ENCODE measurements around the gene CCRL2. TPM values are rescaled to one million over a fixed set of nuclear protein-coding genes. Genes with fewer than 3 reads are reported as not detected.

CCRL2 gene
- total and polyA plus RNA-seq, 2 of the 8 experiments (the other 6 are each of a cell fraction or from before 2014, with no cell fraction given) = not detected

DNA sequence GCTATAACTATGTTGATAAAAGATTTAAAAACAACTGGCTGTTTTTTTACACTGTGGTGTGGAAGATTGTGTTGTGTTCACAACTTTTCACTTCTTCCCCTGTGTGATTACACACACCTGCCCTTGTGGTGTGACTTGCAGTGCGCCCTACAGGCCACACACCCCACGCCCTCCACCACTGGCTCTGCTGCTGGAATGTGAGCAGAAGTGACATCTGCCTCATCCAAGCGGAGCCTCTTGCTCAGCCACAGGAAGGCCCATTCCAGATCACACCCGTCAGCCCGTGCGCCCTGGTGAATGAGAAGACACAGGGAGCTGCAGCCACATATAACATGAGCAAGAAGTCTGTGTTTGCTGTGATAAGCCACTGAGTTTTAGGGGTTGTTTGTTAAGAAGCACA is 46.2 kb upstream of the CCRL2 start:
- Histone ChIP-seq H3K79me1 (ENCODE audit: low read depth, low read length) (no peaks in the 10 kb centered on the region), H2BK20ac (ENCODE audit: low read length) (no peak overlapping the region), H3K23ac (ENCODE audit: insufficient read length) (no peak overlapping the region), H3K14ac (ENCODE audit: insufficient read length) (no peak overlapping the region), H3K27ac (ENCODE audit: low read depth, low read length) (no peak overlapping the region), H2BK15ac (ENCODE audit: low read length) (no peak overlapping the region), H3K79me2 (ENCODE audit: control insufficient read depth in 1 of 2, insufficient read depth in 2 of 2, low read length in 2 of 2) (no peaks in the 10 kb centered on the region), H3K23me2 (ENCODE audit: low read depth, low read length) (no peaks in the 10 kb centered on the region), H3K4ac (replicated peaks; ENCODE audit: insufficient read length, low read depth, low read length) (no peak overlapping the region), H3K9me3 (ENCODE audit: insufficient read depth in 2 of 2, low read depth in 1 of 2, low read length in 1 of 2) (no peaks in the 10 kb centered on the region), H4K91ac (replicated peaks; ENCODE audit: insufficient read length, low read length) (no peak overlapping the region), H3K9ac (replicated peaks in 1 of 4; ENCODE audit: extremely low read depth in 1 of 4, low read depth in 3 of 4, low read length in 3 of 4) (no peak overlapping the region), H3K4me2 (ENCODE audit: insufficient read depth in 1 of 2, low read depth in 2 of 2, low read length in 2 of 2) (no peak overlapping the region), H4K20me1 (replicated peaks in 1 of 2; ENCODE audit: control insufficient read depth in 1 of 2, insufficient read depth in 2 of 2, low read length in 2 of 2) (no peaks in the 10 kb centered on the region), H2BK120ac (replicated peaks; ENCODE audit: low read depth, low read length) (no peak overlapping the region), H3K36me3 (ENCODE audit: control insufficient read depth in 2 of 4, insufficient read depth in 4 of 4, low read length in 3 of 4) (no peaks in the 10 kb centered on the region), H2AK5ac (ENCODE audit: low read depth, low read length) (no peak overlapping the region), H4K8ac (ENCODE audit: extremely low read depth, insufficient read depth, low read length) (no peak overlapping the region), H4K5ac (ENCODE audit: insufficient read length, low read depth, low read length) (no peak overlapping the region), H3K4me1 (replicated peaks in 1 of 4; ENCODE audit: control insufficient read depth in 3 of 4, insufficient read depth in 4 of 4, low read length in 3 of 4) (no peaks in the 10 kb centered on the region), H2AFZ (ENCODE audit: low read length) (no peak overlapping the region), H3K27me3 (replicated peaks in 1 of 4; ENCODE audit: control insufficient read depth in 3 of 4, extremely low read depth in 1 of 4, insufficient read depth in 3 of 4, low read length in 3 of 4) (no peaks in the 10 kb centered on the region), H3K4me3 (ENCODE audit: extremely low read depth in 1 of 4, insufficient read depth in 2 of 4, low read depth in 3 of 4, low read length in 4 of 4) (no peak overlapping the region), H3K18ac (ENCODE audit: extremely low read depth, low read length) (no peak overlapping the region), H2BK12ac (ENCODE audit: low read depth, low read length) (no peak overlapping the region), H3K56ac (replicated peaks; ENCODE audit: insufficient read length, low read depth, low read length) (no peak overlapping the region), H2BK5ac (ENCODE audit: low read depth, low read length) (no peak overlapping the region)
- ChIA-PET CTCF (ENCODE audit: partially characterized antibody) (interaction anchor here (0.8 to 2.9 kb wide), 3 partner anchors 9 to 145 kb away, joined by 3 to 23 read pairs (median 11); partner anchors contain the start of gene CCR5), POLR2A (ENCODE audit: partially characterized antibody) (no interaction called here)
- no peak for FAIRE-seq
- 89% methylated on average over 6 of the region's 6 CpGs; no CpG with 5 or more reads in 1 of the 2 experiments for WGBS, 2 experiments (ENCODE audit: extremely low coverage in 1 of 2, insufficient coverage in 1 of 2, insufficient read length in 1 of 2, insufficient replicate concordance in 2 of 2, low coverage in 1 of 2, low lambda C conversion rate in 2 of 2, missing lambda C conversion rate in 1 of 2)
- DNase-seq (ENCODE audit: low read depth in 1 of 2, low spot score in 2 of 2) = no peak
- no peak for TF ChIP-seq KDM4A (IDR thresholded peaks at IDR 0.05; ENCODE audit: low read depth, low read length, severe bottlenecking)
- TF ChIP-seq CTCF (IDR thresholded peaks at IDR 0.05; ENCODE audit: control extremely low read depth in 1 of 3, insufficient read depth in 1 of 3, low read depth in 1 of 3, low read length in 3 of 3) = peak in 1 of 3 experiments; percentile 3; a peak in 1 of 4 replicates
- peak; percentile 44; the same call in 1 of the 2 replicates for TF ChIP-seq TEAD4 (IDR thresholded peaks at IDR 0.05; ENCODE audit: low read depth, low read length)

Measured in H1 (cell line).